AG09319 (cell line): Measurements from ENCODE around the gene FGF7.
"Not testable (repeated sequence)": the region's sequence is repeated elsewhere in the genome, so short reads cannot be mapped to it uniquely, and the experiment has no call there.

Source experiments
- DNase-seq: peaks from one replicate; pipeline ENCODE4 v3.0.0-alpha.2; 2010; ENCODE audit warnings: low read depth; ENCODE audit errors: extremely low read depth
- CTCF ChIP-seq: IDR thresholded peaks from 2 replicates; pipeline ENCODE4 v1.5.1; 2011; ENCODE audit warnings: low read depth, mild to moderate bottlenecking, inconsistent platforms, low read length, moderate library complexity

Gene FGF7

GRCh38 chr15:49494842-49495241, 71.8 kb downstream of the FGF7 start:
- no peak for TF ChIP-seq CTCF
- no peak for DNase-seq

- TF ChIP-seq CTCF: no peak
- DNase-seq: peak; percentile 39
These were observed 73.1 kb downstream of the FGF7 start for GRCh38 chr15:49495993-49496753.

- no peak for DNase-seq
- TF ChIP-seq CTCF: no peak
These were observed 78.5 kb downstream of the FGF7 start for GRCh38 chr15:49501586-49501985.

GRCh38 chr15:49506341-49506740, 83.3 kb downstream of the FGF7 start:
- DNase-seq: no peak
- TF ChIP-seq CTCF: no peak

GRCh38 chr15:49507261-49507660, 84.2 kb downstream of the FGF7 start:
- no peak for TF ChIP-seq CTCF
- DNase-seq: no peak

- not testable (repeated sequence) for DNase-seq
These were observed 89.7 kb downstream of the FGF7 start for GRCh38 chr15:49512739-49513138.

GRCh38 chr15:49521802-49522201, 98.8 kb downstream of the FGF7 start:
- DNase-seq: no peak
- TF ChIP-seq CTCF: no peak

- no peak for DNase-seq
- no peak for TF ChIP-seq CTCF
These were observed 105.2 kb downstream of the FGF7 start for GRCh38 chr15:49528289-49528688.
